RWPE2 (cell line): ENCODE results near the gene ATXN7L1.

ENCODE experiments used
- ATAC-seq: fragments of 200-7000 bp; cut with Tn5 transposase; 3 replicates; pipeline ENCODE4 v1.9.1; 2021; ENCODE audit warnings: low read depth
- DNase-seq: peaks from one replicate; pipeline ENCODE4 v3.0.0-alpha.2; 2020; ENCODE audit warnings: low spot score
- H3K27ac ChIP-seq: fragments of 450-650 bp; 2 replicates; pipeline ENCODE4 v1.5.1; 2017; ENCODE audit warnings: mild to moderate bottlenecking; ENCODE audit not compliant: poor library complexity, severe bottlenecking
- H3K27me3 ChIP-seq: fragments of 250-450 bp; sonication (Bioruptor Pico); 2 replicates; pipeline ENCODE4 v1.5.1; 2021; ENCODE audit warnings: mild to moderate bottlenecking, moderate library complexity; ENCODE audit not compliant: insufficient read depth, poor library complexity, severe bottlenecking
- H3K36me3 ChIP-seq: fragments of 250-450 bp; sonication (Bioruptor Pico); 2 replicates; pipeline ENCODE4 v1.5.1; 2020; ENCODE audit warnings: low read depth, mild to moderate bottlenecking, moderate library complexity
- H3K4me1 ChIP-seq: fragments of 250-450 bp; sonication (Bioruptor Pico); 2 replicates; pipeline ENCODE4 v1.5.1; 2021; ENCODE audit warnings: mild to moderate bottlenecking, moderate library complexity; ENCODE audit not compliant: insufficient read depth, poor library complexity, severe bottlenecking
- H3K4me3 ChIP-seq: fragments of 250-450 bp; sonication (Bioruptor Pico); 2 replicates; pipeline ENCODE4 v1.5.1; 2021; ENCODE audit warnings: mild to moderate bottlenecking, moderate library complexity; ENCODE audit not compliant: severe bottlenecking
- H3K9me3 ChIP-seq: fragments of 250-450 bp; sonication (Bioruptor Pico); 2 replicates; pipeline ENCODE4 v1.5.1; 2021; ENCODE audit warnings: mild to moderate bottlenecking, moderate library complexity; ENCODE audit not compliant: severe bottlenecking
- TF ChIP-seq, protein P1 (sequence below): fragments of 450-650 bp; IDR thresholded peaks from one replicate; pipeline ENCODE4 v1.5.1; 2017; ENCODE audit warnings: mild to moderate bottlenecking, moderate library complexity; ENCODE audit not compliant: poor library complexity, severe bottlenecking

ATXN7L1 gene

DNA sequence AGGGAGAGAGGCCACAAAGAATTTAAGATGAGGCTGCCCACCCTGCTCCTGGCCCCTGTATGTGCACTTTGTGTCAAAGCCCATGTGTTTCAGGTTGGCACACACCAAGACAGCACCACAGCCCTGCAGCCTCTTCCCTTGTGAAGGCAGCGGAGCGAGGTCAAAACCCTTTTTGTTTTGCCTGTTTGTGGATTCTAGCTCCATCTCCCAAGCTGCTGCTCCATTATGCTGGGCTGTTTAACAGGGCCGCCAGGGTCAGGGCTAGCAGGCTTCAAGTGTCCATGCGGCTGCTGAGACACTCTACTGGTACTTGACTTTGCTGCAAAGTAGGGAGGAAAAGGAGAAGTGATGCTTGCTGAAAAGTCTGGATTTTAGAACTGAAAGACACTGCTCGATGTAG is 152.8 kb downstream of the ATXN7L1 start:
- no peaks in the 10 kb centered on the region for H3K36me3 ChIP-seq
- no peak overlapping the region for H3K27ac ChIP-seq

DNA sequence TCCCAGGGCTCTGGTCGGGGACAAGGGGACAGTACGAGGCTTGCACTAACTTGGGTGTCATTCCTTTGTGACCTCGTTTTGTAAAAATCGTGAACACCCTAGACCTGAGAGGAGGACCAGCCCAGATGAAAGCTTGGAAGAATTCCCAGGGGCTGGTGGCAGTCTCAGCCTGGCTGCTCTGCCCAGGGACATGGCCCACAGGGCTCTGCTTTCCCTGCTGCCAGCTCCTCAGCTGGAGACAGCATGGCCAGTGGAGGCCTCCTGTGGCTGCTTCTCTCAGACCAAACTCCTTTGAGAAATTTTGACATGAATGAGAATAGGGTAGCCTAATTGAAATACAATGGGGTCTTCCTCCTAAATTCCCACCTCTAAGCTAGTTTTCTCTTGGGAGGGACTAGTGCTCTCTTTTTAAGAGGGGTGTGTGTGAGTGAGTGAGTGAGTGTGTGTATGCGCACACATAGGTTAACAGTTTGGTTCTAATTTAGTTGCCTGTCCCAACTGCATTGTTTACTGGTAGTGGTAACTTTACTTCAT is 154.8 kb downstream of the ATXN7L1 start:
- Histone ChIP-seq H3K27me3 (no peaks in the 10 kb centered on the region), H3K9me3 (no peaks in the 10 kb centered on the region), H3K27ac (no peak overlapping the region), H3K4me1 (no peaks in the 10 kb centered on the region), H3K4me3 (no peak overlapping the region), H3K36me3 (no peaks in the 10 kb centered on the region)
- TF ChIP-seq, protein P1, sequence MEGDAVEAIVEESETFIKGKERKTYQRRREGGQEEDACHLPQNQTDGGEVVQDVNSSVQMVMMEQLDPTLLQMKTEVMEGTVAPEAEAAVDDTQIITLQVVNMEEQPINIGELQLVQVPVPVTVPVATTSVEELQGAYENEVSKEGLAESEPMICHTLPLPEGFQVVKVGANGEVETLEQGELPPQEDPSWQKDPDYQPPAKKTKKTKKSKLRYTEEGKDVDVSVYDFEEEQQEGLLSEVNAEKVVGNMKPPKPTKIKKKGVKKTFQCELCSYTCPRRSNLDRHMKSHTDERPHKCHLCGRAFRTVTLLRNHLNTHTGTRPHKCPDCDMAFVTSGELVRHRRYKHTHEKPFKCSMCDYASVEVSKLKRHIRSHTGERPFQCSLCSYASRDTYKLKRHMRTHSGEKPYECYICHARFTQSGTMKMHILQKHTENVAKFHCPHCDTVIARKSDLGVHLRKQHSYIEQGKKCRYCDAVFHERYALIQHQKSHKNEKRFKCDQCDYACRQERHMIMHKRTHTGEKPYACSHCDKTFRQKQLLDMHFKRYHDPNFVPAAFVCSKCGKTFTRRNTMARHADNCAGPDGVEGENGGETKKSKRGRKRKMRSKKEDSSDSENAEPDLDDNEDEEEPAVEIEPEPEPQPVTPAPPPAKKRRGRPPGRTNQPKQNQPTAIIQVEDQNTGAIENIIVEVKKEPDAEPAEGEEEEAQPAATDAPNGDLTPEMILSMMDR = no peak
- ATAC-seq (no peak), DNase-seq (no peak)

More for the DNA sequence above, 152.8 kb downstream of the ATXN7L1 start:
- H3K4me3 ChIP-seq = no peak overlapping the region
- no peaks in the 10 kb centered on the region for H3K4me1 ChIP-seq
- TF ChIP-seq, protein P1 = no peak
- DNase-seq (no peak), ATAC-seq (no peak)
- H3K27me3 ChIP-seq = no peaks in the 10 kb centered on the region
- no peaks in the 10 kb centered on the region for H3K9me3 ChIP-seq

DNA sequence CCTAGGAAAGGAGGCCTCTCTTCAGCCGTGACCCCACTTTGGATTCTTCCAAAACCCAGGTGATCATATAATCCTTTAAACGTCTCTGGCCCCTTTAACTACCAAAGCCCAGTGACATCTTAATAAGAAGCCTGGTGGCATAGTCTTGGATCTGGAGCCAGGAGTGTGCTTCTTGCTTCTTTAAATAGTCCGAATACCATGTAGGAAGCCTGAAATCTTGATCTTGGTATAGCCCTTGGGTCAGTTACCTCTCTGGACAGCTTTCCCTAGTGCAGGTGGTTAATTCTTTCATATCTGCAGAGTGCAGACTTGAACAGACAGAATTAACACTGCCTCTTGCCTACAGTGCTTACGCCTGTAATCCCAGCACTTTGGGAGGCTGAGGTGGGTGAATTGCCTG is 156.5 kb downstream of the ATXN7L1 start:
- Histone ChIP-seq H3K9me3 (no peaks in the 10 kb centered on the region), H3K27me3 (no peaks in the 10 kb centered on the region), H3K4me1 (no peaks in the 10 kb centered on the region), H3K27ac (no peak overlapping the region), H3K4me3 (no peak overlapping the region), H3K36me3 (no peaks in the 10 kb centered on the region)
- no peak for ATAC-seq
- no peak for DNase-seq
- TF ChIP-seq, protein P1 = no peak

DNA sequence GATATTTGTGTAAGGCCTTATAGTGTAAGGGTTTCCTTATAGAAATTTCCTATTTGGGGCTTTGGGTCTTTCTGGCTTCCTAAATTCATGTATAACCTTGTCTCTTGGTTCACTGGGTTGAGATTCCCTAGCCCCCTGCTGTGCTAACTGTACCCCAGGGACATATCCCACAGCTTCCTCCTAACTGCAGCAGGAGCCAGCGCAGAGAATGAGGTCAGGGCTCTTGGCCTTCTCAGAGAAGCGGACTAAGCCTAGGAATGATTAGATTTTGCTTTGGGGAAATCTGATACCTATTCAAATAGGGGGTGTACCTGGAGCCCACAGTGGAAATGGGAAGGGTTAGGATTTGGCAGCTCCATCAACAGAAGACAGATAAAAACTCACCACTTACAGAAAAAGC is 157.0 kb downstream of the ATXN7L1 start:
- DNase-seq = no peak
- H3K4me3 ChIP-seq = no peak overlapping the region
- peaks cover under 1% of the 10 kb centered on the region for H3K4me1 ChIP-seq
- ATAC-seq = no peak
- TF ChIP-seq, protein P1 = no peak
- no peaks in the 10 kb centered on the region for H3K9me3 ChIP-seq
- H3K27ac ChIP-seq = no peak overlapping the region
- no peaks in the 10 kb centered on the region for H3K27me3 ChIP-seq
- H3K36me3 ChIP-seq = no peaks in the 10 kb centered on the region

DNA sequence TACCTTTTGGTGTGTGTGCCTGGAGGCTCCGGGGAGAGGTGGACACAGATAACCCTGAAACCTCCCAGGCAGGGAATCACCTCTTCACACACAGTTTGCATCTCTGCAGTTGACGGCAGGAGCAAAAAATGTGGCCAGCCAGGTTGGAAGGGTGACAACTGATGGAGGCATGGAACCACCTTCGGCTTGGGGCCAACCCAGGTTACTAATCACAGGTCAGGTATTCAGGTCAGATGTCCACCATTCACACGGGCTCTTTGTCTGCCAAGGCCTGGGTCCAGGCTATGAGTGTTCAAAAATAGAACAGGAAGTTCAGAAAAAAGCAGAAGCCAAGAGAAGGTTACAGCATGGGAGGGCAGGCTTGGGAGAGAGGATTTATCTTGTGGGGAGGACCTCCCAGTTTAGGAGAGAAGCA is 157.9 kb downstream of the ATXN7L1 start:
- Histone ChIP-seq H3K9me3 (no peaks in the 10 kb centered on the region), H3K4me3 (no peak overlapping the region), H3K4me1 (peaks cover 8% of the 10 kb centered on the region), H3K36me3 (no peaks in the 10 kb centered on the region), H3K27ac (no peak overlapping the region), H3K27me3 (no peaks in the 10 kb centered on the region)
- DNase-seq (no peak), ATAC-seq (no peak)
- TF ChIP-seq, protein P1 = no peak
